HEK293 (cell line): Measurements from ENCODE around the gene REPS2.

Source experiments
- CTCF ChIA-PET: fragments of 350-600 bp; formaldehyde crosslinking; extraction: SDS; loops from one replicate; lab custom pipeline; 2021; ENCODE audit warnings: antibody characterized with exemption; lab: Yijun Ruan, JAX
- POLR2A ChIA-PET: fragments of 300-600 bp; formaldehyde crosslinking; extraction: SDS; loops from one replicate; lab custom pipeline; 2020; ENCODE audit warnings: antibody characterized with exemption, inconsistent platforms; lab: Yijun Ruan, JAX
- H3K27ac ChIP-seq: fragments of 200-500 bp; sonication (Bioruptor generic); 2 replicates; pipeline ENCODE4 v1.5.1; 2014; ENCODE audit warnings: low read depth, low read length, control low read depth, inconsistent platforms; ENCODE audit errors: extremely low read depth
- H3K36me3 ChIP-seq, 2 experiments: fragments of 200-500 bp in 1 of 2; sonication (Bioruptor generic) in 1 of 2; 1 replicate in 1 of 2; 2 replicates in 1 of 2; pipeline ENCODE4 v1.5.1; 2014 to 2017; ENCODE audit warnings: inconsistent platforms in 2 of 2, low read length in 2 of 2; ENCODE audit not compliant: control insufficient read depth in 2 of 2, insufficient read depth in 1 of 2
- H3K4me1 ChIP-seq: fragments of 200-500 bp; sonication (Bioruptor generic); 2 replicates; pipeline ENCODE4 v1.5.1; 2014; ENCODE audit warnings: mild to moderate bottlenecking, low read length, inconsistent platforms; ENCODE audit not compliant: control insufficient read depth, insufficient read depth
- H3K4me3 ChIP-seq: 2 replicates; pipeline ENCODE4 v1.5.1; 2011; ENCODE audit warnings: low read depth, mild to moderate bottlenecking, control low read depth, low read length, moderate library complexity
- H3K9me3 ChIP-seq: fragments of 200-500 bp; sonication (Bioruptor generic); 2 replicates; pipeline ENCODE4 v1.5.1; 2014; ENCODE audit warnings: low read depth, low read length, inconsistent platforms; ENCODE audit not compliant: control insufficient read depth, insufficient read depth
- ATF2 ChIP-seq: fragments of 450-650 bp; formaldehyde crosslinking; IDR thresholded peaks from 2 replicates; pipeline ENCODE4 v1.5.1; 2016; ENCODE audit warnings: missing biosample characterization, missing genetic modification characterization, low read depth
- FEZF1 ChIP-seq: fragments of 450-650 bp; formaldehyde crosslinking; IDR thresholded peaks from 2 replicates; pipeline ENCODE4 v1.5.1; 2016; ENCODE audit warnings: missing biosample characterization, missing genetic modification characterization
- GLIS2 ChIP-seq: fragments of 450-650 bp; formaldehyde crosslinking; IDR thresholded peaks from 2 replicates; pipeline ENCODE4 v1.5.1; 2016; ENCODE audit warnings: missing biosample characterization, missing genetic modification characterization
- KLF1 ChIP-seq: fragments of 450-650 bp; formaldehyde crosslinking; IDR thresholded peaks from 2 replicates; pipeline ENCODE4 v1.5.1; 2016; ENCODE audit warnings: missing biosample characterization, missing genetic modification characterization
- KLF8 ChIP-seq: fragments of 450-650 bp; formaldehyde crosslinking; IDR thresholded peaks from 2 replicates; pipeline ENCODE4 v1.5.1; 2016; ENCODE audit warnings: missing biosample characterization, missing genetic modification characterization
- ZBTB7A ChIP-seq: fragments of 450-650 bp; formaldehyde crosslinking; IDR thresholded peaks from 2 replicates; pipeline ENCODE4 v1.5.1; 2016; ENCODE audit warnings: low read depth, missing biosample characterization, missing genetic modification characterization
- ZEB2 ChIP-seq: fragments of 450-650 bp; formaldehyde crosslinking; IDR thresholded peaks from 2 replicates; pipeline ENCODE4 v1.5.1; 2016; ENCODE audit warnings: missing biosample characterization, missing genetic modification characterization
- ZNF112 ChIP-seq: fragments of 450-650 bp; formaldehyde crosslinking; IDR thresholded peaks from 2 replicates; pipeline ENCODE4 v1.5.0; 2017; ENCODE audit warnings: missing biosample characterization, missing genetic modification characterization
- ZNF501 ChIP-seq: fragments of 450-650 bp; formaldehyde crosslinking; IDR thresholded peaks from 2 replicates; pipeline ENCODE4 v1.5.1; 2016; ENCODE audit warnings: missing biosample characterization, missing genetic modification characterization
- ZNF530 ChIP-seq: fragments of 450-650 bp; formaldehyde crosslinking; IDR thresholded peaks from 2 replicates; pipeline ENCODE4 v1.5.1; 2016; ENCODE audit warnings: low read depth, missing biosample characterization, missing genetic modification characterization
- ZNF585B ChIP-seq: fragments of 450-650 bp; formaldehyde crosslinking; IDR thresholded peaks from 2 replicates; pipeline ENCODE4 v1.5.1; 2016; ENCODE audit warnings: missing biosample characterization, missing genetic modification characterization
- ZNF670 ChIP-seq: fragments of 450-650 bp; formaldehyde crosslinking; IDR thresholded peaks from 2 replicates; pipeline ENCODE4 v1.5.1; 2016; ENCODE audit warnings: missing biosample characterization, missing genetic modification characterization, low read depth
- ZNF707 ChIP-seq: fragments of 450-650 bp; formaldehyde crosslinking; IDR thresholded peaks from 2 replicates; pipeline ENCODE4 v1.5.1; 2016; ENCODE audit warnings: missing biosample characterization, missing genetic modification characterization
- ZNF76 ChIP-seq: fragments of 450-650 bp; formaldehyde crosslinking; IDR thresholded peaks from 2 replicates; pipeline ENCODE4; 2016; ENCODE audit warnings: low read depth, missing biosample characterization, missing genetic modification characterization, borderline replicate concordance
- ZNF776 ChIP-seq: fragments of 450-650 bp; formaldehyde crosslinking; IDR thresholded peaks from 2 replicates; pipeline ENCODE4 v1.5.0; 2017; ENCODE audit warnings: missing biosample characterization, missing genetic modification characterization, borderline replicate concordance
- ZNF791 ChIP-seq: fragments of 450-650 bp; formaldehyde crosslinking; IDR thresholded peaks from 2 replicates; pipeline ENCODE4 v1.5.1; 2016; ENCODE audit warnings: missing biosample characterization, missing genetic modification characterization
- ZSCAN4 ChIP-seq: fragments of 450-650 bp; formaldehyde crosslinking; IDR thresholded peaks from 2 replicates; pipeline ENCODE4 v1.5.1; 2017; ENCODE audit warnings: missing biosample characterization, missing genetic modification characterization
- ZSCAN5A ChIP-seq: fragments of 450-650 bp; formaldehyde crosslinking; IDR thresholded peaks from 2 replicates; pipeline ENCODE4 v1.5.1; 2016; ENCODE audit warnings: missing biosample characterization, missing genetic modification characterization
- TF ChIP-seq, protein P1 (sequence below): fragments of 450-650 bp; formaldehyde crosslinking; IDR thresholded peaks from 2 replicates; pipeline ENCODE4 v1.5.1; 2016; ENCODE audit warnings: missing biosample characterization, missing genetic modification characterization, borderline replicate concordance
- TF ChIP-seq, protein P2 (sequence below): fragments of 450-650 bp; formaldehyde crosslinking; IDR thresholded peaks from 2 replicates; pipeline ENCODE4 v1.5.1; 2017; ENCODE audit warnings: missing biosample characterization, missing genetic modification characterization
- TF ChIP-seq, protein P3 (sequence below): fragments of 450-650 bp; formaldehyde crosslinking; IDR thresholded peaks from 2 replicates; pipeline ENCODE4 v1.5.1; 2017; ENCODE audit warnings: missing biosample characterization, mild to moderate bottlenecking, missing genetic modification characterization, moderate library complexity

Gene REPS2

GRCh38 chrX:16994736-16995135 lies 48.3 kb downstream of the REPS2 start (continued):
- TF ChIP-seq KLF8 (tag by site-specific recombination): no peak
- no peak for TF ChIP-seq ZNF530 (tag by site-specific recombination)
- TF ChIP-seq ZNF707 (tag by site-specific recombination): no peak
- TF ChIP-seq ZNF112 (tag by site-specific recombination): no peak
- no peak for TF ChIP-seq ZNF76

GRCh38 chrX:16997313-16997712 lies 50.9 kb downstream of the REPS2 start:
- no peak for TF ChIP-seq ZNF670
- no peak for TF ChIP-seq ATF2 (tag by site-specific recombination)
- TF ChIP-seq ZBTB7A: no peak
- no peak for TF ChIP-seq ZNF776 (tag by site-specific recombination)
- TF ChIP-seq, protein P1, sequence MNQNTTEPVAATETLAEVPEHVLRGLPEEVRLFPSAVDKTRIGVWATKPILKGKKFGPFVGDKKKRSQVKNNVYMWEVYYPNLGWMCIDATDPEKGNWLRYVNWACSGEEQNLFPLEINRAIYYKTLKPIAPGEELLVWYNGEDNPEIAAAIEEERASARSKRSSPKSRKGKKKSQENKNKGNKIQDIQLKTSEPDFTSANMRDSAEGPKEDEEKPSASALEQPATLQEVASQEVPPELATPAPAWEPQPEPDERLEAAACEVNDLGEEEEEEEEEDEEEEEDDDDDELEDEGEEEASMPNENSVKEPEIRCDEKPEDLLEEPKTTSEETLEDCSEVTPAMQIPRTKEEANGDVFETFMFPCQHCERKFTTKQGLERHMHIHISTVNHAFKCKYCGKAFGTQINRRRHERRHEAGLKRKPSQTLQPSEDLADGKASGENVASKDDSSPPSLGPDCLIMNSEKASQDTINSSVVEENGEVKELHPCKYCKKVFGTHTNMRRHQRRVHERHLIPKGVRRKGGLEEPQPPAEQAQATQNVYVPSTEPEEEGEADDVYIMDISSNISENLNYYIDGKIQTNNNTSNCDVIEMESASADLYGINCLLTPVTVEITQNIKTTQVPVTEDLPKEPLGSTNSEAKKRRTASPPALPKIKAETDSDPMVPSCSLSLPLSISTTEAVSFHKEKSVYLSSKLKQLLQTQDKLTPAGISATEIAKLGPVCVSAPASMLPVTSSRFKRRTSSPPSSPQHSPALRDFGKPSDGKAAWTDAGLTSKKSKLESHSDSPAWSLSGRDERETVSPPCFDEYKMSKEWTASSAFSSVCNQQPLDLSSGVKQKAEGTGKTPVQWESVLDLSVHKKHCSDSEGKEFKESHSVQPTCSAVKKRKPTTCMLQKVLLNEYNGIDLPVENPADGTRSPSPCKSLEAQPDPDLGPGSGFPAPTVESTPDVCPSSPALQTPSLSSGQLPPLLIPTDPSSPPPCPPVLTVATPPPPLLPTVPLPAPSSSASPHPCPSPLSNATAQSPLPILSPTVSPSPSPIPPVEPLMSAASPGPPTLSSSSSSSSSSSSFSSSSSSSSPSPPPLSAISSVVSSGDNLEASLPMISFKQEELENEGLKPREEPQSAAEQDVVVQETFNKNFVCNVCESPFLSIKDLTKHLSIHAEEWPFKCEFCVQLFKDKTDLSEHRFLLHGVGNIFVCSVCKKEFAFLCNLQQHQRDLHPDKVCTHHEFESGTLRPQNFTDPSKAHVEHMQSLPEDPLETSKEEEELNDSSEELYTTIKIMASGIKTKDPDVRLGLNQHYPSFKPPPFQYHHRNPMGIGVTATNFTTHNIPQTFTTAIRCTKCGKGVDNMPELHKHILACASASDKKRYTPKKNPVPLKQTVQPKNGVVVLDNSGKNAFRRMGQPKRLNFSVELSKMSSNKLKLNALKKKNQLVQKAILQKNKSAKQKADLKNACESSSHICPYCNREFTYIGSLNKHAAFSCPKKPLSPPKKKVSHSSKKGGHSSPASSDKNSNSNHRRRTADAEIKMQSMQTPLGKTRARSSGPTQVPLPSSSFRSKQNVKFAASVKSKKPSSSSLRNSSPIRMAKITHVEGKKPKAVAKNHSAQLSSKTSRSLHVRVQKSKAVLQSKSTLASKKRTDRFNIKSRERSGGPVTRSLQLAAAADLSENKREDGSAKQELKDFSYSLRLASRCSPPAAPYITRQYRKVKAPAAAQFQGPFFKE (tag by site-specific recombination): no peak
- TF ChIP-seq, protein P2, sequence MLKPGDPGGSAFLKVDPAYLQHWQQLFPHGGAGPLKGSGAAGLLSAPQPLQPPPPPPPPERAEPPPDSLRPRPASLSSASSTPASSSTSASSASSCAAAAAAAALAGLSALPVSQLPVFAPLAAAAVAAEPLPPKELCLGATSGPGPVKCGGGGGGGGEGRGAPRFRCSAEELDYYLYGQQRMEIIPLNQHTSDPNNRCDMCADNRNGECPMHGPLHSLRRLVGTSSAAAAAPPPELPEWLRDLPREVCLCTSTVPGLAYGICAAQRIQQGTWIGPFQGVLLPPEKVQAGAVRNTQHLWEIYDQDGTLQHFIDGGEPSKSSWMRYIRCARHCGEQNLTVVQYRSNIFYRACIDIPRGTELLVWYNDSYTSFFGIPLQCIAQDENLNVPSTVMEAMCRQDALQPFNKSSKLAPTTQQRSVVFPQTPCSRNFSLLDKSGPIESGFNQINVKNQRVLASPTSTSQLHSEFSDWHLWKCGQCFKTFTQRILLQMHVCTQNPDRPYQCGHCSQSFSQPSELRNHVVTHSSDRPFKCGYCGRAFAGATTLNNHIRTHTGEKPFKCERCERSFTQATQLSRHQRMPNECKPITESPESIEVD (tag by site-specific recombination): no peak
- TF ChIP-seq KLF1: no peak
- TF ChIP-seq ZNF585B: no peak
- no peak for TF ChIP-seq ZSCAN4 (tag by site-specific recombination)
- TF ChIP-seq FEZF1 (tag by site-specific recombination): no peak
- TF ChIP-seq, protein P3, sequence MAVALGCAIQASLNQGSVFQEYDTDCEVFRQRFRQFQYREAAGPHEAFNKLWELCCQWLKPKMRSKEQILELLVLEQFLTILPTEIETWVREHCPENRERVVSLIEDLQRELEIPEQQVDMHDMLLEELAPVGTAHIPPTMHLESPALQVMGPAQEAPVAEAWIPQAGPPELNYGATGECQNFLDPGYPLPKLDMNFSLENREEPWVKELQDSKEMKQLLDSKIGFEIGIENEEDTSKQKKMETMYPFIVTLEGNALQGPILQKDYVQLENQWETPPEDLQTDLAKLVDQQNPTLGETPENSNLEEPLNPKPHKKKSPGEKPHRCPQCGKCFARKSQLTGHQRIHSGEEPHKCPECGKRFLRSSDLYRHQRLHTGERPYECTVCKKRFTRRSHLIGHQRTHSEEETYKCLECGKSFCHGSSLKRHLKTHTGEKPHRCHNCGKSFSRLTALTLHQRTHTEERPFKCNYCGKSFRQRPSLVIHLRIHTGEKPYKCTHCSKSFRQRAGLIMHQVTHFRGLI (tag by site-specific recombination): no peak
- TF ChIP-seq ZSCAN5A (tag by site-specific recombination): no peak
- no peak for TF ChIP-seq ZEB2
- TF ChIP-seq GLIS2 (tag by site-specific recombination): no peak
- TF ChIP-seq ZNF791 (tag by site-specific recombination): no peak
- no peak for TF ChIP-seq ZNF501 (tag by site-specific recombination)
- no peaks in the 10 kb centered on the region for H3K9me3 ChIP-seq
- POLR2A ChIA-PET: no interaction called here
- H3K4me1 ChIP-seq: no peaks in the 10 kb centered on the region
- no peaks in the 10 kb centered on the region for H3K36me3 ChIP-seq
- no peak overlapping the region for H3K27ac ChIP-seq
- H3K4me3 ChIP-seq: no peak overlapping the region
- CTCF ChIA-PET: interaction anchor here (1.1 to 1.6 kb wide), 2 partner anchors 50 to 87 kb away, joined by 3 to 5 read pairs; no protein-coding TSS in a partner anchor
